H7 (cell line): ENCODE measurements around the gene PTPRD. TPM values are rescaled to one million over a fixed set of nuclear protein-coding genes. Genes with fewer than 3 reads are reported as not detected.

Source experiments
- DNase-seq: peaks from one replicate; pipeline ENCODE4 v3.0.0; 2012
- H3K27me3 ChIP-seq: 2 replicates; pipeline ENCODE4 v1.6.0; 2011; ENCODE audit warnings: mild to moderate bottlenecking, low read length; ENCODE audit not compliant: control insufficient read depth, insufficient read depth
- H3K36me3 ChIP-seq: replicated peaks from 2 replicates; pipeline ENCODE4 v1.5.1; 2011; ENCODE audit warnings: low read length; ENCODE audit not compliant: control insufficient read depth, insufficient read depth
- H3K4me3 ChIP-seq: 2 replicates; pipeline ENCODE4 v1.5.1; 2011; ENCODE audit warnings: low read depth, mild to moderate bottlenecking, control low read depth, low read length, moderate library complexity; ENCODE audit not compliant: insufficient read depth
- total RNA-seq: library from RNA; depleted of rRNA; stranded (reverse); fragments of >200 nt; shearing (Covaris generic); gene quantifications from 2 replicates; pipeline ENCODE4 v1.2.3, GENCODE V29; 2014

Gene PTPRD
- total RNA-seq, 1 experiment from 2014 or later = 21.5 TPM

DNA sequence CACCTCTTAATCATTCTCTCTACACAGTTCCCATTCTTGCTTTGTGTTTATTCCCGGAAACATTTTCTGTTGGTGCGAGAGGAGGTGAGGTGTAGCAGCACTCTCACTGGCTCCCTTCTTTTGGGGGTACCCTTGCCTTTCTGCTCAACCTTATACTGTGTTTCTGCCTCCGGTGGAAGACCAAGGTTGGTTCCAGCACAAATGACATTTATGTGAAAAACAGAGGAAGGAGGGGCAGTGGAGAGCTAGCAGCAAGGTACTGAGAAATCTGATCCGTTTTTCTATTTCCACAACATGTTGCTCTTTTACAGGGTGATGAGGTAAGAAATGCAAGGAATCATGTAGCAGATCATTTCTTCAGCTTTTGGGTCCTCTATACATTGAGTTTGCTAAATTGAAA is 2165.2 kb downstream of the PTPRD start:
- H3K4me3 ChIP-seq = no peak overlapping the region
- peak; percentile 8 for DNase-seq

DNA sequence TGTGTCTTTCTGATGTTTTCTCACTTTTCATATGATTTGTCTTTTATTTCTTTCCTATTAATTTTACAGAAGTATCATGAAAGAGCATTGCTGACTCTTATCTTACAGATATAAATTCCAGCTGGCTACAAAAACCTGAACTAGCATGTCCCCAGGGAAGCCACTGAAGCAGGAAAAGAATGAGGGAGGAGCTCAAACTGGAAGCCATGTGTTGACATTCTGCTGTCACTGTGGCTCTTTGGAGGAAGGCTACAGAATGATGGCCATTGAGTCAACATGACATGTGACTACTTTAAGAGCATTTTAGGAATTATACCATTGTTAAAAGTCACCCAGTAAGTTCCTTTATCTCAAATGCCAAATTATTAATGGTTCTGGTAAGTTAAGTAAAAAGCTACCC is 2174.9 kb downstream of the PTPRD start:
- Histone ChIP-seq H3K4me3 (no peak overlapping the region), H3K36me3 (no peaks in the 10 kb centered on the region), H3K27me3 (no peaks in the 10 kb centered on the region)
- no peak for DNase-seq

More for the DNA sequence above, 2165.2 kb downstream of the PTPRD start:
- no peaks in the 10 kb centered on the region for H3K27me3 ChIP-seq
- H3K36me3 ChIP-seq = no peaks in the 10 kb centered on the region

DNA sequence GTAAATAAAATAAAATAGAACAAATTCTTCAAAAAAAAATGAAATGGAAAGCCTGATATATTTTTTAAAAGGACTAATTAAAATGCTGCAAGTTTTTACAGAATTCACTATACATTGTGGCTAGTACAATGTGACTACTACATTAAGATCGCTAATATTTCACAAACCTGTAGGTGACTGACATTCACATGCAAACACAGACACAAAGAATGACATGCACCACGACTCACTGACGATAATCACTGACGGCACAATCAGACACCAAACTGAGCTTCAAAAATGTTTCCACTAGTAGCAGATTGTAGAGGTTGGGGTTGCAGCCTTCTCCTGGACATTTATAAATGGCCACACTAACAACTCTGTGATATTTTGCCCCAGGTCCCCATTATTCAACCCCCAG is 2175.5 kb downstream of the PTPRD start:
- H3K36me3 ChIP-seq = no peaks in the 10 kb centered on the region
- H3K4me3 ChIP-seq = no peak overlapping the region
- DNase-seq = no peak
- no peaks in the 10 kb centered on the region for H3K27me3 ChIP-seq

DNA sequence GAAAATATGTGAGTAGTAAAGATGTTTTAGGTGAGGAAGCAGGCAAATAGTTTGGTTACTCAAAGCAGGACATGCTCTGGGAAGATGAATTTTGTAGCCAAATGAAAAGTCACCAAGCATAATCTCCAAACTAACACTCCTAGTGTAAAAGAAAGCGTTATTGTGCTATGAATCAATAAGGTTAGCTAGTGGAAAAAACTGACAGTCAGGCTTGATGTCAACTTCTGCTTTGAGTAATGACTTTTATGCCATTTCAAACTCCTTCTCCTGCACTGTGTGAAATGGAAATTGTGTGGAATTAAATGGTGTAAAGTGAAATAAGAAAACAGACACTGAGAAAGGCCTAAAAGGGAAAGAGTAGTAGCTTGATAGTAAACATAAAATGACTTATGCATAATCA is 2176.0 kb downstream of the PTPRD start:
- Histone ChIP-seq H3K4me3 (no peak overlapping the region), H3K27me3 (no peaks in the 10 kb centered on the region), H3K36me3 (no peaks in the 10 kb centered on the region)
- DNase-seq = no peak

DNA sequence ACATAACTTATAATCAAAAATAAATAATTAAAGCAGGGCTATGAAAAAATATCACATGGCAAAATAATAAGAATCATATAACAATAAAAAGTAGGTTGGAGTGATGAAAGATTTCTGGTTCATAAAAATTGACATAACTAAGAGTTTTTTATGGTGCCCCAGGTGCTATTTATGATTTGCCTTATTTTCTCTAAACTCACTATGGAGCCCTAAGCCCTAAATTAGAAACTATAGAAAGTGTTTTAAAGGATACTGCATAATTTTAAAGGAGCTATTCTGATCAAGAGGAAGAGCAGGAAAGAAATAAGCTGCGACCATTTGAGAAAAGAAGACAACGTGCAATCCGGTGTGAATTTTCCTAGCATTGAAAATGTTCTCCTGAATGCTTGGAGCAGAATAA is 2178.2 kb downstream of the PTPRD start:
- Histone ChIP-seq H3K36me3 (no peaks in the 10 kb centered on the region), H3K4me3 (no peak overlapping the region), H3K27me3 (no peaks in the 10 kb centered on the region)
- DNase-seq = no peak

DNA sequence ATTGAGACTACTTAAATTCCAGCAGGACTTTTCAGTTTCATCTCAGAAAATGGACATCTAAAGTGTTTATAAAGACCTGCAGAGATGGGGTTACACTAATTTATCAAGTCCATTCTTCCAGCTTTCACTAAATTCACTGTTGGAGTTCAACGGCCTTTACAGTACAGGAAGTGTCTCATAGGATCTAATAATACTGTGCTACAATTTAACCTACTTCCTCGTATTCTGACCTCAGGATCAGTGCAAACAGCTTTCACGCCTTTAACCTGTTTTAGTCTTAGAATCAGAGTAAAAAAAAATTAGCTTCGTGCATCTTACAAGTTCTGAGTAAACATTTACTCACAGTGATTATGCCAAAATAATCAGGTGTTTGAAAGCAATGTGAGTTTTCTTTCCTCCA is 2180.6 kb downstream of the PTPRD start:
- H3K36me3 ChIP-seq = no peaks in the 10 kb centered on the region
- DNase-seq = no peak

DNA sequence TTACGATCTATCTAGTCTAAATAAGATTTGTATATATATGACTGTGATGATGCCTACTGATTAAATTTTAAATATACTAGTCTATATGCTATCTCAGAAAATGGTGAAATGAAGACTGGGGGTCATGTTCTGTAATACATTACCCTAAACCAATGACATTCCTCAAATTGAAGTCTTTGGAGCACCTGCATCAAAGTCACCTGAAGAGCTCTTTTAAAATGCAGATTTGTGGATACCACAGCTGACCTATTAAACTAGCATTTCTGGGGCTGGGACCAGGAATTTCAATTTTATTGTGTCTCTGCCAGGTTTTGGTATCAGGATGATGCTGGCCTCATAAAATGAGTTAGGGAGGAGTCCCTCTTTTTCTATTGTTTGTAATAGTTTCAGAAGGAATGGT is 2181.3 kb downstream of the PTPRD start:
- H3K27me3 ChIP-seq = no peaks in the 10 kb centered on the region
- no peak for DNase-seq
- H3K4me3 ChIP-seq = no peak overlapping the region
- H3K36me3 ChIP-seq = no peaks in the 10 kb centered on the region

More for the DNA sequence above, 2180.6 kb downstream of the PTPRD start:
- Histone ChIP-seq H3K4me3 (no peak overlapping the region), H3K27me3 (no peaks in the 10 kb centered on the region)

DNA sequence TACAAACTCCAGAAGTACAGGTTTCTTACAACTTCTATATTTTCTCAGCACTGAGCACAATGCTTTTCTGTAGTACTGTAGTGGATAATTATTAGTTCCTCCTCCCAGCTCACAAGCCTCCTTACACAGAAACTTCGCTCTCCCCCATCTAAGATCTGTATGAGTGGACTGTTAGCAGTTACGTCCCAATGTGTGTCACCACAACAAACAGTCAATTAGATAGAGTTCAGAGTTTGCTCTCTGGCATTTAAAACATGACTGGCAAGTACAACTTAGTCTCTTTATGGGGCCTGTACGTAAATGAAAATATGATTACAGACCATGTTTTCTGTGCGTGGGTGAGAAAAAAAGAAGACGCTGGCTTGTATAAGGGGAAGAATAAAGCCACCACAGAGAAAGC is 2181.9 kb downstream of the PTPRD start:
- no peak overlapping the region for H3K4me3 ChIP-seq
- no peaks in the 10 kb centered on the region for H3K27me3 ChIP-seq
- H3K36me3 ChIP-seq = no peaks in the 10 kb centered on the region
- DNase-seq = no peak

DNA sequence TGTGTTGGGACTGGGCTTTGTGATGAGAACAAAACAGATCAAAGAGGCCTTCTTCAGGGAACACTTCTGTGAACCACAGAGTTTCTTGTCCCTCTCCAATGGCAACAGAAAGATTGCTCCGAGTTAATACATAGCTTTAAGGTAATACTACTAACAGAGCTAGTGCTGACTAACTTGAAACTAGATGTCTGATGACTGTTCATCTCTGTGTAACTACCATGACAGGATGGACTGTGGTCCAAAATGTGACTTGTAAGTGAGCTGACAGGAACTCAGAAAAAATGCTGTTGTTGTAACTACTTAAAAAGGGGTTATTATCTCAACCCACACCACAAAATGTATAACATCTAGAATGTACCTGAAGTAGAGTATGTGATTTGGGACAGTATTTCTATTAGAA is 2183.0 kb downstream of the PTPRD start:
- Histone ChIP-seq H3K27me3 (no peaks in the 10 kb centered on the region), H3K36me3 (no peaks in the 10 kb centered on the region), H3K4me3 (no peak overlapping the region)
- DNase-seq = no peak

DNA sequence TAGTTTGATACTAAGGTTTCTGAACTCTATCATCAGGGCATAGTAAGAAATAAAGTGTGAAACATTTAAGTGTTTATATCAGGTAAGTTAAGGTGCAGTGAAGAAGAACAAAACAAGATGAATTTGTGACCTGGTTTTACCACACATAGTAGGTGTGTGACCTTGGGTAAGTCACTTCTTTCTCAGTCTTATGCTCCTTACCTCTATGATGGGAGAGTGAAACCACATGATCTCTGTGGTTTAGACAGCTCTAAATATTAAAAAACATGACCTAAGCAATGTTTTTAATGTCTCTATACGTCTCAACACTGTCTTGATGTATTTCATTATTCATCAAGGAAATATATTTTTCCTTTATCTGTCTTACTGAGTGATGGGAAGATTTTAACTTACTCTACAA is 2183.6 kb downstream of the PTPRD start:
- Histone ChIP-seq H3K36me3 (no peaks in the 10 kb centered on the region), H3K4me3 (no peak overlapping the region), H3K27me3 (no peaks in the 10 kb centered on the region)
- DNase-seq = no peak

DNA sequence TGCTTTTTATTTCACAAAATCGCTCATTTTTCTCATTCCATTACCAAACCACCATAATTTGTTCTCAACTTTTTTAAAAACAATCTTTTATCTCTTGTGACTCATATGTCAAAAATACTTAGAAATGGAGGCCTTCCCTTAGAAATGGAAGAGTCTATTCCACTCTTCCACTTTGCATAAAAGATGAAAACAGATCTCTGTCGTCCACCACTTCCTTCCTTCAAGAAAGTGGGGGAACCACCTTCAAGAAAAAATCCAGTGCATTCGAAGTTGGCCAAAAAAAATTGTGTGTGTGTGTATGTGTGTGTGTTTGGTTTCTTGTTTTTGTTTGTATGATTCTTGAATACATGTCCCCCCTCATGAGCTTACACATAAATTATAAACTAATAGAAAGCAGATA is 2184.4 kb downstream of the PTPRD start:
- Histone ChIP-seq H3K27me3 (no peaks in the 10 kb centered on the region), H3K4me3 (no peak overlapping the region), H3K36me3 (no peaks in the 10 kb centered on the region)
- no peak for DNase-seq

DNA sequence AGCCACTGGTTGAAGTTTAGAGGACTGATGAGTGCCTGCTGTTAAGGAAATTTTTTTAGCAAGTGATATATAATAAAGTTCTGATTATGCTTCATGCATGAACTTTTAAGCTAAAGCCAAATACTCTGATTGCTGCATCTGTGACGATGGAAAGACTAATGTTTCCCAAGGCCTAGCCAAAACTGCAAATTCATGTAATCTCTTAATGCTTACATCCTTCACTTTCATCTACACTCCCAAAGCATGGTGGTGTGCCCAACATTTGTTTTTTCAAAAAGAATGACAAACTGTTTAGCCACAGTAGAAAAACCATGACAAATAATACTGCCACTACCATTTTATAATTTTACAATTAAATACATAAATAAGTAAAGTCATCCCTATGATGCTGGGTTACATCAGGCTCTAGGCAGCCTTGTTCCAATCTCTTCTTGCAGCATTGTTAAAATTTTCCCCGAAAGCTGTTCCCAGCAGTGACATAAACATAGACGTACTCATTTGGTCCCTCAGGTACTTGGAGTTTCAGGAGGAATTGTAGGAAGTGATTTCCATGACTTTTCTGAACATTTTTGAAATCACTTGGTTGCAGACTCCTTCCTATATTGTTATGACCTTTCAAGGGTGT is 2187.9 kb downstream of the PTPRD start:
- no peak overlapping the region for H3K4me3 ChIP-seq
- no peak for DNase-seq
- no peaks in the 10 kb centered on the region for H3K27me3 ChIP-seq
- no peaks in the 10 kb centered on the region for H3K36me3 ChIP-seq

DNA sequence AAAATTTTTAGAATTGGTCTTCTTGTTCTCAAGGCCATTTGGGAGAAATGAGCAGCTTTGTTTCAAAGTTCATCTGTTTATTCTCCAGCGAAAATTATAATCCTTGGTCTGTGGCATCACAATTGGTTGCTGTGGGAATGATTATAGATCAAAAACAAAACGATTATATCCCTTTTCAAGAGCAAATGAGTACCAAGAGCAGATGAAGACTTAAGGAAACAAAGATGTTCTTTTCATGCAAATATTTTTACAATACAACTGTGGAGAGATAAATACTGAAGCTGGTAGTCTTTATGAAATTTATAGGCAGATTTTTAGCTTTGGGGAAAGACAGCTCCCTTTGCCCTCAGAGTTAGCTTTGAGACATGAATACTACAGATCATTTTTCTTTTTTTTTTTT is 2192.4 kb downstream of the PTPRD start:
- H3K27me3 ChIP-seq = no peaks in the 10 kb centered on the region
- no peaks in the 10 kb centered on the region for H3K36me3 ChIP-seq
- H3K4me3 ChIP-seq = no peak overlapping the region
- DNase-seq = no peak

DNA sequence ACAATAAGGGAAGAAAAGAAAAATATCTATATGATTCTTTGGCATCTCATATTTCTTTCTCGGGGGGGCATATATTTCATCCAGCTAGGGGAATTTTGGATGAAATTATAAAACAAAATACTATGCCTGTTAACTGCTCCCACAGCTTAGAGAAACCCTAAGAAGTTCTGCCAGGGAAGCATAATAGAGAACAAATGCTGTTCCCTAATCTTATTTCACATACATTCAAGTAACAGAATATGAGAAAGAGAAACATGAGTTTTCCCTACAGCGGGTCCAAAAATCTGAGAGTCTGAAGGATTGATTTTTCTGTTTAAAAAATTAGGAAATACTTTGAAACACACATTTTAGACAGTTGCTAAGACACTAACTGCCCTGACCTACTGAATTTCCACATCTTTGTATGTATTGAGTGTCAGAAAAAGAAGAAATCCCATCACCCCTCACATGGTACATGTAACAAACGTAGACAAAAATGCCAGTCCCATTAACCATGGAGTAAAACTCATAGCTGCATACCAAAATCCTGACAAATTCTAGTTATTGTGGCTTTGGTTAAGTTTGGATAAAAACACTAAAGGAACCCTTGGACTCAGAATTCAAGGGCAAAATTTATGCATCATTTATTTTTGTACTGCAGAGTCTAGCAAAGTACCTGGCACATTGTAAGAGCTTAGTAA is 2193.1 kb downstream of the PTPRD start:
- H3K36me3 ChIP-seq = no peaks in the 10 kb centered on the region
- no peak for DNase-seq
- no peaks in the 10 kb centered on the region for H3K27me3 ChIP-seq
- no peak overlapping the region for H3K4me3 ChIP-seq

DNA sequence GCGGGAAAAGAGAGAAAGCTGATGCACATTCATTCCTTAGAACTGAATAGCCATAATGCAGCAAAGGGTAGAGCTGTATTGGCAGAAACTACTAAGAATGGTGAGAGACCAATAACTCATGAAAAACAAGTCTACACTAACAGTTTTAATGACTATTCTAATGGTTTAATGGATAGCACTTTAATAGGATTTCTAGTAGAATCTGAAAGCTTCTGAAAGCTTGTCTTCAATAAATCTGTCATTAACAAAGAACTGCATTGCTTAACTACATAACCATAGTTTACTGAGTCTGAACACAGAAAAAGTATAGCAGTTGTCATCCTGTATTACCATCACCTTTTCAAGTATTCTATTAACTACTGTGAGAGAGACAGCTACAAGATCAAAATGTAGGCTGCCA is 2195.5 kb downstream of the PTPRD start:
- H3K4me3 ChIP-seq = no peak overlapping the region
- H3K36me3 ChIP-seq = no peaks in the 10 kb centered on the region
- H3K27me3 ChIP-seq = no peaks in the 10 kb centered on the region
- no peak for DNase-seq

DNA sequence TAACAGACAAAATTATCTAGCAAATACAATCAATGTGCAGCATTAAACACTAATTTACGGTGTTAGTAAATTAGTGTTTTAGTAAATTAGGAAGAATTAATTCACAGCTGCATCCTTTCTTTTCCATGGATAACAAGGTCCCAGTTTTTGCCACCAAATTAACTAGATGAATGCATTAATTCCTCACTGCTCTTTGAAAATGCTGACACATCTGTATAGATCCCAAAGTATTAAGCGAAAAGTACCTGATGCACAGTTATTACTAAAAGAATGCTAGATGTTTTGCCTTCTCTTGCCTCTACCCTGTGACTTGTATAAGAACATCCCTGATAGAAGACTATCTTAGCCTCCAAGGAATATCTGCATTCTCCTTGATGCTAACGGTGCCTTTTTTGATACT is 2200.5 kb downstream of the PTPRD start:
- Histone ChIP-seq H3K27me3 (no peaks in the 10 kb centered on the region), H3K4me3 (no peak overlapping the region), H3K36me3 (no peaks in the 10 kb centered on the region)
- DNase-seq = no peak
